Ovary (tissue), 9 donors: ENCODE results near the gene LUZP2. TPM values are rescaled to one million over a fixed set of nuclear protein-coding genes. Genes with fewer than 3 reads are reported as not detected.

Experiments used
- DNase-seq, 5 donors: peaks; one replicate each; pipeline ENCODE4 v3.0.0-alpha.2; 2019 to 2020
- H3K27ac ChIP-seq, 2 donors: fragments of 200-600 bp; one replicate each; pipeline versions ENCODE4 v1.5.1 to v1.8.0; 2019 to 2022
- H3K27me3 ChIP-seq: fragments of 200-600 bp; one replicate; pipeline ENCODE4 v1.8.0; 2022
- H3K36me3 ChIP-seq: fragments of 200-600 bp; sonication (generic); one replicate; pipeline ENCODE4 v1.5.1; 2019
- H3K4me1 ChIP-seq: one replicate; pipeline ENCODE4 v1.8.1; 2013; ENCODE audit warnings: mild to moderate bottlenecking, moderate library complexity; ENCODE audit not compliant: insufficient read depth
- H3K4me3 ChIP-seq: fragments of 200-600 bp; sonication (generic); one replicate; pipeline ENCODE4 v1.5.1; 2017
- H3K9me3 ChIP-seq, 2 donors: fragments of 200-600 bp in 1 of 2; sonication (generic) in 1 of 2; one replicate each; pipeline versions ENCODE4 v1.5.1 to v1.8.1; 2013 to 2019; ENCODE audit warnings: mild to moderate bottlenecking in 1 of 2, moderate library complexity in 1 of 2
- CTCF ChIP-seq, 3 donors: fragments of 450-650 bp in 2 of 3; fragments of 200-600 bp in 1 of 3; IDR thresholded peaks; one replicate each; pipeline versions ENCODE4 v1.5.1 to v1.8.0; 2016 to 2022; ENCODE audit warnings: antibody characterized with exemption in 3 of 3, mild to moderate bottlenecking in 1 of 3
- EP300 ChIP-seq: sonication (generic); formaldehyde crosslinking; IDR thresholded peaks from one replicate; pipeline ENCODE4 v1.6.1; 2017; ENCODE audit warnings: antibody characterized with exemption
- POLR2A ChIP-seq: fragments of 450-650 bp; IDR thresholded peaks from one replicate; pipeline ENCODE4 v1.6.1; 2017; ENCODE audit warnings: antibody characterized with exemption, mild to moderate bottlenecking, moderate library complexity
- WGBS, 3 donors: extraction: QIAGEN DNeasy Blood & Tissue Kit in 1 of 3; methylation state at CpG; one replicate each; pipeline versions ENCODE4 v1.1.5 to v1.1.7; 2013 to 2017; 5-methylcytosine and 5-hydroxymethylcytosine counted together
- intact Hi-C, 4 donors: fragments of 100-400 bp; cut with DNase I; formaldehyde crosslinking; loops; one replicate each; pipeline versions ENCODE4 v1.11.0 to v1.15.1; 2022 to 2023
- polyA plus RNA-seq, 2 donors: library from polyadenylated mRNA; stranded (reverse); fragments of 200-250 nt in 1 of 2; fragments of 350-450 nt in 1 of 2; fragmentation: Illumina TruSeq in 1 of 2; extraction: RNeasy Lipid Tissue Mini Kit (QIAGEN cat#74804) in 1 of 2; gene quantifications; one replicate each; pipeline ENCODE4 v1.2.3, GENCODE V29; 2013 to 2014
- total RNA-seq, 7 donors: library from RNA; depleted of rRNA in 2 of 7; stranded (reverse); fragments of >200 nt in 2 of 7; fragmentation: NEBNext Ultra II Directional in 3 of 7; extraction: Animal tissue kit (Norgen Biotek cat#: 25700) in 3 of 7; gene quantifications; one replicate each; pipeline versions ENCODE4 v1.1.0 to v1.2.4, GENCODE V29; 2016 to 2023
- donor health status: DM: no; HTN: no; CAD: no; lungs with moderate emphysema.
- donor health status: DM: no; HTN: no; CAD: no.
- donor health status: Bipolar disorder and iron deficiency.
- donor health status: DM: yes; HTN: yes; CAD: no.
- donor health status: DM: no; HTN: no; CAD: no.
- donor health status: DM: yes; HTN: yes; CAD: no.

LUZP2 gene
- total and polyA plus RNA-seq, 9 donors, result 0.04 to 0.23 (median 0.07) TPM; not detected in 6

DNA sequence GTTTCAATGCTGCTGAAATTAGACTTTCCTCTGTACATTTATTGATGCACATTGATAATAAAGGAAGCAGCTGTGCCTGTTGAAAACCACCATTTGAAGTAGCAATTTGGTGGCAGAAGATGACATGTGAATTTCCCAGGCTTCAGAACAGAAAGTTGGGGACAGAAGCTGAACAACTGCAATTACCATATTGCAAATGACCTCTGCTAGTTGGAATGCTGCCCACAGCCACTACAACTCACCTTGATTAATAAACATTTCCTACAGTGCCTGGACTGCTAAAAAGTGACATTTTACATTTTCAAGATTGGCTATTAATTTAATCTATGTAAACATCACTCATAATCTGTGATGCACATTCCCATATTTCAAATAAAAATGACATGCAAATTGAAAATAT lies 208.6 kb downstream of the LUZP2 start:
- intact Hi-C loops, result no loop called here
- Histone ChIP-seq H3K4me3 (no peak overlapping the region), H3K27me3 (no peaks in the 10 kb centered on the region), H3K9me3 (no peaks in the 10 kb centered on the region), H3K4me1 (no peaks in the 10 kb centered on the region), H3K36me3 (no peaks in the 10 kb centered on the region), H3K27ac (no peak overlapping the region)
- DNase-seq, result no peak
- TF ChIP-seq EP300 (no peak), CTCF (IDR thresholded peaks at IDR 0.05) (no peak), POLR2A (no peak)

GRCh38 chr11:24708616-24709015 lies 211.8 kb downstream of the LUZP2 start:
- Histone ChIP-seq H3K9me3 (no peaks in the 10 kb centered on the region), H3K27me3 (no peaks in the 10 kb centered on the region), H3K27ac (no peak overlapping the region), H3K4me3 (no peak overlapping the region), H3K4me1 (no peaks in the 10 kb centered on the region), H3K36me3 (no peaks in the 10 kb centered on the region)
- intact Hi-C loops, result no loop called here
- DNase-seq, result no peak
- WGBS, 3 donors, result 19 to 33% (median 29%) methylated on average over 1 of the region's 1 CpG
- no peak for TF ChIP-seq EP300
- TF ChIP-seq POLR2A, result no peak
- TF ChIP-seq CTCF (IDR thresholded peaks at IDR 0.05), result no peak

- intact Hi-C loops, result no loop called here
- TF ChIP-seq CTCF (IDR thresholded peaks at IDR 0.05), result no peak
- TF ChIP-seq EP300, result no peak
- Histone ChIP-seq H3K27ac (no peak overlapping the region), H3K36me3 (no peaks in the 10 kb centered on the region), H3K9me3 (no peaks in the 10 kb centered on the region), H3K4me3 (no peak overlapping the region), H3K27me3 (no peaks in the 10 kb centered on the region), H3K4me1 (no peaks in the 10 kb centered on the region)
- no peak for DNase-seq
- WGBS, 3 donors, result 31 to 54% (median 31%) methylated on average over 2 of the region's 2 CpGs
Observed at GRCh38 chr11:24709928-24710565, 213.2 kb downstream of the LUZP2 start.

DNA sequence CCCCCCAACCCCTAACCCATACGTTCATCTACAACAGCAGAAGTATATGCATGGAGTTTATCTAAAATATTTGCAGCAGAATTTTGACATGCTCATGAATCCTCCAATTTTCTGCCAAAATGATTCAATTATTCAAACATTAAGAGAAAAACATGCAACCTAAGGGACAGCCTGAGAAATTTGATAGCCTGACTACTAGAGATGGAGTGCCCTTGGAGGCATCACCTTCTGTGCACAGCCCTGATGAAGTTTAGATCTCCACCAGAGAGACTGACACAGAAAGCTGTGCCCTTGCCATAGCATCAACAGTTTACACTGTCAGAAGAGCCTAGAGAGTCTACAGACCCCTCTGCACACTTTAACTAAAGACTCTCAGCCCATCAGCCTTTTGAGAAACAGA lies 217.7 kb downstream of the LUZP2 start:
- no peaks in the 10 kb centered on the region for H3K27me3 ChIP-seq
- TF ChIP-seq EP300, result no peak
- no peak for TF ChIP-seq POLR2A
- TF ChIP-seq CTCF (IDR thresholded peaks at IDR 0.05), result no peak
- WGBS, 3 donors, result 58 to 71% (median 65%) methylated on average over 1 of the region's 1 CpG
- intact Hi-C loops, result no loop called here
- H3K4me1 ChIP-seq, result no peaks in the 10 kb centered on the region
- no peak for DNase-seq
- no peaks in the 10 kb centered on the region for H3K9me3 ChIP-seq
- H3K36me3 ChIP-seq, result no peaks in the 10 kb centered on the region
- H3K4me3 ChIP-seq, result no peak overlapping the region
- no peak overlapping the region for H3K27ac ChIP-seq
